ENCODE results near the gene AP5M1.
"Not testable (repeated sequence)": the region's sequence is repeated elsewhere in the genome, so short reads cannot be mapped to it uniquely, and the experiment has no call there.

The AP5M1 gene

GRCh38 chr14:57244106-57244505 is 24.7 kb upstream of the AP5M1 start:
- ChIA-PET CTCF (interaction anchor here (0.9 to 1.2 kb wide), 2 partner anchors 25 kb away, joined by 3 read pairs; partner anchors contain the start of genes AP5M1 and EXOC5), POLR2A (no interaction called here)
- DNase-seq (ENCODE audit: low read depth, low spot score) = no peak
- H3K4me3 ChIP-seq (ENCODE audit: low read depth, low read length) = no peak overlapping the region
- TF ChIP-seq CTCF (IDR thresholded peaks at IDR 0.05; ENCODE audit: insufficient read depth, low read length, missing control alignments) = no peak

GRCh38 chr14:57245941-57246340 is 22.8 kb upstream of the AP5M1 start:
- TF ChIP-seq CTCF (IDR thresholded peaks at IDR 0.05; ENCODE audit: insufficient read depth, low read length, missing control alignments) = no peak
- DNase-seq (ENCODE audit: low read depth, low spot score) = no peak
- H3K4me3 ChIP-seq (ENCODE audit: low read depth, low read length) = no peak overlapping the region
- ChIA-PET POLR2A (interaction anchor here (1.8 kb wide), 1 partner anchor 22 kb away, joined by 3 read pairs; the partner anchor contains the start of gene EXOC5), CTCF (no interaction called here)

- POLR2A ChIA-PET = interaction anchor here (1.8 kb wide), 1 partner anchor 21 kb away, joined by 3 read pairs; the partner anchor contains the start of gene EXOC5
These were observed 21.7 kb upstream of the AP5M1 start for GRCh38 chr14:57246933-57247657.

GRCh38 chr14:57254884-57255283 is 13.9 kb upstream of the AP5M1 start:
- DNase-seq (ENCODE audit: low read depth, low spot score) = no peak
- no peak overlapping the region for H3K4me3 ChIP-seq (ENCODE audit: low read depth, low read length)
- TF ChIP-seq CTCF (IDR thresholded peaks at IDR 0.05; ENCODE audit: insufficient read depth, low read length, missing control alignments) = no peak
- POLR2A ChIA-PET = interaction anchor here (0.6 kb wide), 1 partner anchor 9 kb away, joined by 3 read pairs; no protein-coding TSS in a partner anchor
- CTCF ChIA-PET = no interaction called here

More at GRCh38 chr14:57246933-57247657, 21.7 kb upstream of the AP5M1 start:
- no peak for TF ChIP-seq CTCF (IDR thresholded peaks at IDR 0.05; ENCODE audit: insufficient read depth, low read length, missing control alignments)
- CTCF ChIA-PET = interaction anchor here (1.4 kb wide), 1 partner anchor 757 kb away, joined by 3 read pairs; no protein-coding TSS in a partner anchor
- no peak for DNase-seq (ENCODE audit: low read depth, low spot score)
- H3K4me3 ChIP-seq (ENCODE audit: low read depth, low read length) = no peak overlapping the region

GRCh38 chr14:57258221-57258620 is 10.6 kb upstream of the AP5M1 start:
- POLR2A ChIA-PET = not testable (repeated sequence)

GRCh38 chr14:57259672-57260071 is 9.1 kb upstream of the AP5M1 start:
- no peak for DNase-seq (ENCODE audit: low read depth, low spot score)
- ChIA-PET CTCF (no interaction called here), POLR2A (no interaction called here)
- H3K4me3 ChIP-seq (ENCODE audit: low read depth, low read length) = no peak overlapping the region
- no peak for TF ChIP-seq CTCF (IDR thresholded peaks at IDR 0.05; ENCODE audit: insufficient read depth, low read length, missing control alignments)

More at GRCh38 chr14:57258221-57258620, 10.6 kb upstream of the AP5M1 start:
- DNase-seq (ENCODE audit: low read depth, low spot score); H3K4me3 ChIP-seq (ENCODE audit: low read depth, low read length); CTCF ChIA-PET: not testable (repeated sequence)

GRCh38 chr14:57261604-57262003 is 7.2 kb upstream of the AP5M1 start:
- DNase-seq (ENCODE audit: low read depth, low spot score) = no peak
- H3K4me3 ChIP-seq (ENCODE audit: low read depth, low read length) = no peak overlapping the region
- ChIA-PET POLR2A (no interaction called here), CTCF (no interaction called here)
- no peak for TF ChIP-seq CTCF (IDR thresholded peaks at IDR 0.05; ENCODE audit: insufficient read depth, low read length, missing control alignments)

All from AG04449 (cell line).